ENCODE measurements around the gene OAT.

Gene OAT

GRCh38 chr10:124356701-124357560 lies 61.8 kb downstream of the OAT start:
- DNase-seq, result no peak

GRCh38 chr10:124354411-124355382 lies 64.0 kb downstream of the OAT start:
- peak; percentile 57 for DNase-seq

- DNase-seq, result no peak
Measured at GRCh38 chr10:124353896-124354295, 64.8 kb downstream of the OAT start.

GRCh38 chr10:124353091-124353815 lies 65.5 kb downstream of the OAT start:
- DNase-seq, result no peak

DNA sequence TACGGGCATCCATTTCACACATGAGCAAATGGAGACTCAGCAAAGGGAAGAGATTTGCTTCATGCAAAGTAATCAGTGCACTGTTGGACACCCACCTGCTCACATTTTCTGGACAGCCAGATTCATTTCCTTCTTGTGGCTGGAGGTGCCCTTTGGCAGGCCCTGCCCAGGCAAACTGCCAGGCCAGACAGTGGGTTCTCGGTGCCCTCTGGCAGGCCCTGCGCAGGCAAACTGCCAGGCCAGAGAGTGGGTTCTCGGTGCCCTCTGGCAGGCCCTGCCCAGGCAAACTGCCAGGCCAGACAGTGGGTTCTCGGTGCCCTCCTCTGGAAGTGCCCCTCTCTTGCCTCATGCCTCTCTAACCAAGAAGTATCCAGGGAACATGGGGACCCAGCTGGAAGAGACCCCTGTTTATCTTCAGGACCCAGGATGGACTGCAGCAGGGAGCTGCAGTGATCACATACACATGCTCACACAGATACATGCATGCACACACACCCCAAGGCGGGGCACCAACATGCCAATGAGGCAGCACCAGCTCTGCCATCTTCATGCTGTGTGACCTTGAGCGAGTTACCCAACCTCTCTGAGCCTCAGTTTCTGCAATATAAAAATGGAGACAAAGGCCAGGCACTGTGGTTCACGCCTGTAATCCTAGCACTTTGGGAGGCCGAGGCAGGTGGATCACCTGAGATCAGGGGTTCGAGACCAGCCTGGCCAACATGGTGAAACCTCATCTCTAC lies 67.1 kb downstream of the OAT start:
- DNase-seq, result no peak

GRCh38 chr10:124350806-124351205 lies 67.9 kb downstream of the OAT start:
- no peak for DNase-seq

DNA sequence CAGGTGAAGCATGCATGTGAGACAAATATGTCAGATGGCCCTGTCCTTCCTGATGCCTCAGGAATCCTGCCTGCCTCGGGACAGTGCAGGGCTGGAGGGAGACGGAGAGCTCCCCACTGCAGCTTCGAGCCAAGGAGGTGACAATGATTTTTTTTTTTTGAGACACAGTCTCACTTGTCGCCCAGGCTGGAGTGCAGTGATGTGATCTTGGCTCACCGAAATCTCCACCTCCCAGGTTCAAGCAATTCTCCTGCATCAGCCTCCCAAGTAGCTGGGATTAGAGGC lies 68.8 kb downstream of the OAT start:
- DNase-seq, result no peak

- DNase-seq, result no peak
Measured at GRCh38 chr10:124349231-124349995, 69.3 kb downstream of the OAT start.

GRCh38 chr10:124348801-124349200 lies 69.9 kb downstream of the OAT start:
- DNase-seq, result no peak

DNA sequence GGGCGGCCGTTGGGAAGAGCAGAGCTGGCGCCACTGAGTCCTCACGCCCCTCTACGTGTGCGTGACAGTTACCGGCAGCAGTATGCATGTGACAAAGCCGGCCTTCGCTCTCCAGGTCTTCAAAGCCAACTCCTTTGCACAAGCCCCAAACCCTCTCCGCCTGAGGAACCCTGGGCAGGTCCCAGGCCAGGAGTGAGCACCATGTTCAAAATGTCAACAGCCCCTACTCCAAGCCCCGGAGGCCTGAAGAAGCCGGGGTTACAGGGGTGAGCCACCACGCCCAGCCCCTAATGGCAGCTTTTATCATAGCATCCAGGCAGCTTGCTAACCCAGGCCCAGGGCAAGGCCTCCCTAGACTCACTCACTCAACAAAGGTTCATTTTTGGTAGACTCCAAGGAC lies 70.8 kb downstream of the OAT start:
- no peak for DNase-seq

All from right kidney (tissue), 1 donor.